Mesothelial cell of epicardium (in vitro differentiated cells): ENCODE results near the gene MRPL1. TPM values are rescaled to one million over a fixed set of nuclear protein-coding genes. Genes with fewer than 3 reads are reported as not detected.

ENCODE experiments used
- DNase-seq, 2 experiments: peaks; one replicate each; pipeline ENCODE4 v3.0.0; 2021; ENCODE audit warnings: low spot score in 2 of 2; ENCODE audit not compliant: unreplicated experiment in 2 of 2
- H3K27ac Mint-ChIP-seq: 2 replicates; pipeline ENCODE4 v1.8.0; 2021; ENCODE audit warnings: mixed read lengths
- H3K27me3 Mint-ChIP-seq: 2 replicates; pipeline ENCODE4 v1.8.0; 2021; ENCODE audit warnings: low read depth, mixed read lengths
- H3K36me3 Mint-ChIP-seq: 2 replicates; pipeline ENCODE4 v1.8.0; 2021; ENCODE audit warnings: mixed read lengths
- H3K4me1 Mint-ChIP-seq: 2 replicates; pipeline ENCODE4 v1.8.0; 2021; ENCODE audit warnings: mixed read lengths
- H3K4me3 Mint-ChIP-seq: 2 replicates; pipeline ENCODE4 v1.8.0; 2021; ENCODE audit warnings: mild to moderate bottlenecking, moderate library complexity, mixed read lengths
- H3K9me3 Mint-ChIP-seq: 2 replicates; pipeline ENCODE4 v1.8.0; 2021; ENCODE audit warnings: mixed read lengths
- CTCF ChIP-seq: fragments of 200-600 bp; sonication (generic); IDR thresholded peaks from one replicate; pipeline ENCODE4 v1.5.0; 2021; ENCODE audit warnings: antibody characterized with exemption; ENCODE audit not compliant: unreplicated experiment
- total RNA-seq: library from RNA; stranded (reverse); gene quantifications from 3 replicates; pipeline ENCODE4 v1.2.1, GENCODE V29; 2021

MRPL1 gene
- total RNA-seq, 1 donor from 2014 or later, result 27.0 TPM

GRCh38 chr4:77989968-77990367 is 127.3 kb downstream of the MRPL1 start:
- H3K9me3 Mint-ChIP-seq, result peaks cover 8% of the 10 kb centered on the region
- H3K4me3 Mint-ChIP-seq, result no peak overlapping the region
- H3K27ac Mint-ChIP-seq, result no peak overlapping the region
- TF ChIP-seq CTCF, result no peak
- H3K27me3 Mint-ChIP-seq, result peaks cover 3% of the 10 kb centered on the region
- DNase-seq, result no peak
- peaks cover 10% of the 10 kb centered on the region for H3K4me1 Mint-ChIP-seq
- no peaks in the 10 kb centered on the region for H3K36me3 Mint-ChIP-seq

GRCh38 chr4:77990456-77990855 is 127.8 kb downstream of the MRPL1 start:
- H3K27ac Mint-ChIP-seq, result no peak overlapping the region
- no peak for TF ChIP-seq CTCF
- no peaks in the 10 kb centered on the region for H3K36me3 Mint-ChIP-seq
- H3K4me1 Mint-ChIP-seq, result peaks cover 10% of the 10 kb centered on the region
- peaks cover 5% of the 10 kb centered on the region for H3K9me3 Mint-ChIP-seq
- DNase-seq, result no peak
- H3K27me3 Mint-ChIP-seq, result peaks cover 3% of the 10 kb centered on the region
- H3K4me3 Mint-ChIP-seq, result no peak overlapping the region

GRCh38 chr4:77990904-77991358 is 128.3 kb downstream of the MRPL1 start:
- DNase-seq, result no peak
- TF ChIP-seq CTCF, result no peak
- Mint-ChIP-seq H3K9me3 (peaks cover under 1% of the 10 kb centered on the region), H3K4me3 (no peak overlapping the region), H3K27me3 (peaks cover 3% of the 10 kb centered on the region), H3K4me1 (peaks cover 10% of the 10 kb centered on the region), H3K36me3 (no peaks in the 10 kb centered on the region), H3K27ac (no peak overlapping the region)

GRCh38 chr4:77992581-77992980 is 130.0 kb downstream of the MRPL1 start:
- Mint-ChIP-seq H3K36me3 (no peaks in the 10 kb centered on the region), H3K27me3 (peaks cover 3% of the 10 kb centered on the region), H3K9me3 (no peaks in the 10 kb centered on the region), H3K27ac (no peak overlapping the region), H3K4me1 (peaks cover 10% of the 10 kb centered on the region), H3K4me3 (no peak overlapping the region)
- TF ChIP-seq CTCF, result no peak
- DNase-seq, result no peak

- Mint-ChIP-seq H3K4me3 (no peak overlapping the region), H3K9me3 (no peaks in the 10 kb centered on the region), H3K4me1 (peaks cover 10% of the 10 kb centered on the region), H3K27me3 (peaks cover 3% of the 10 kb centered on the region), H3K27ac (no peak overlapping the region), H3K36me3 (no peaks in the 10 kb centered on the region)
- DNase-seq, result peak in 1 of 2 experiments; percentile 58
- peak; percentile 75 for TF ChIP-seq CTCF
These were observed 131.6 kb downstream of the MRPL1 start for GRCh38 chr4:77994194-77994721.

GRCh38 chr4:77996076-77996475 is 133.4 kb downstream of the MRPL1 start:
- Mint-ChIP-seq H3K27ac (no peak overlapping the region), H3K9me3 (no peaks in the 10 kb centered on the region), H3K4me1 (peaks cover 6% of the 10 kb centered on the region), H3K27me3 (peaks cover 3% of the 10 kb centered on the region), H3K36me3 (no peaks in the 10 kb centered on the region), H3K4me3 (no peak overlapping the region)
- DNase-seq, result no peak
- no peak for TF ChIP-seq CTCF
